Muscle of back (tissue), 11 donors: Measurements from ENCODE around the gene METTL9. TPM values are rescaled to one million over a fixed set of nuclear protein-coding genes. Genes with fewer than 3 reads are reported as not detected.
"Not testable (repeated sequence)": the region's sequence is repeated elsewhere in the genome, so short reads cannot be mapped to it uniquely, and the experiment has no call there.

Source experiments
- DNase-seq, 3 donors: peaks; one replicate each; pipeline versions ENCODE4 v3.0.0 to v3.0.0-alpha.2; 2013
- polyA plus RNA-seq, 10 donors: library from polyadenylated mRNA; unstranded; fragments of 120-200 nt; gene quantifications; one replicate each; pipeline ENCODE4 v1.2.1, GENCODE V29; 2013; ENCODE audit not compliant: insufficient read length in 10 of 10

METTL9 gene
- polyA plus RNA-seq, 10 donors = 92.5 to 119 (median 102) TPM

- peak; percentile 33 to 55 (median 42) for DNase-seq
Measured at GRCh38 chr16:21656795-21657768, 57.7 kb downstream of the METTL9 start.

- DNase-seq = no peak
Measured at GRCh38 chr16:21659124-21659523, 59.7 kb downstream of the METTL9 start.

GRCh38 chr16:21663889-21664647 is 64.7 kb downstream of the METTL9 start, which contains the start of gene OTOA:
OTOA (plus strand) TSS chr16:21663968; CDS start chr16:21678515, 14,547 bp downstream.
- DNase-seq = no peak

GRCh38 chr16:21664801-21665492 is 65.6 kb downstream of the METTL9 start:
- DNase-seq = no peak

- DNase-seq = no peak
Measured at GRCh38 chr16:21666772-21667171, 67.4 kb downstream of the METTL9 start.

- DNase-seq = no peak
Measured at GRCh38 chr16:21667575-21667974, 68.2 kb downstream of the METTL9 start.

- no peak for DNase-seq
Measured at GRCh38 chr16:21673469-21673868, 74.1 kb downstream of the METTL9 start.

- not testable (repeated sequence) for DNase-seq
Measured at GRCh38 chr16:21674456-21674855, 75.1 kb downstream of the METTL9 start.

GRCh38 chr16:21680714-21681113 is 81.3 kb downstream of the METTL9 start:
- DNase-seq = not testable (repeated sequence)

- DNase-seq = no peak
Measured at GRCh38 chr16:21683184-21683583, 83.8 kb downstream of the METTL9 start.

- DNase-seq = no peak
Measured at GRCh38 chr16:21684199-21684598, 84.8 kb downstream of the METTL9 start.

GRCh38 chr16:21685034-21685455 is 85.7 kb downstream of the METTL9 start:
- DNase-seq = peak in 1 of 3 donors; percentile 24

GRCh38 chr16:21689107-21689506 is 89.7 kb downstream of the METTL9 start:
- no peak for DNase-seq

GRCh38 chr16:21690967-21691366 is 91.6 kb downstream of the METTL9 start:
- not testable (repeated sequence) for DNase-seq

- no peak for DNase-seq
Measured at GRCh38 chr16:21694609-21695008, 95.2 kb downstream of the METTL9 start.

GRCh38 chr16:21697032-21697431 is 97.7 kb downstream of the METTL9 start:
- DNase-seq = no peak

GRCh38 chr16:21698169-21699032 is 99.0 kb downstream of the METTL9 start:
- no peak for DNase-seq

GRCh38 chr16:21701271-21701670 is 101.9 kb downstream of the METTL9 start:
- no peak for DNase-seq

GRCh38 chr16:21702276-21702675 is 102.9 kb downstream of the METTL9 start:
- no peak for DNase-seq

GRCh38 chr16:21703156-21703555 is 103.8 kb downstream of the METTL9 start:
- DNase-seq = no peak
